ENCODE data around the gene PHF2.

DNA sequence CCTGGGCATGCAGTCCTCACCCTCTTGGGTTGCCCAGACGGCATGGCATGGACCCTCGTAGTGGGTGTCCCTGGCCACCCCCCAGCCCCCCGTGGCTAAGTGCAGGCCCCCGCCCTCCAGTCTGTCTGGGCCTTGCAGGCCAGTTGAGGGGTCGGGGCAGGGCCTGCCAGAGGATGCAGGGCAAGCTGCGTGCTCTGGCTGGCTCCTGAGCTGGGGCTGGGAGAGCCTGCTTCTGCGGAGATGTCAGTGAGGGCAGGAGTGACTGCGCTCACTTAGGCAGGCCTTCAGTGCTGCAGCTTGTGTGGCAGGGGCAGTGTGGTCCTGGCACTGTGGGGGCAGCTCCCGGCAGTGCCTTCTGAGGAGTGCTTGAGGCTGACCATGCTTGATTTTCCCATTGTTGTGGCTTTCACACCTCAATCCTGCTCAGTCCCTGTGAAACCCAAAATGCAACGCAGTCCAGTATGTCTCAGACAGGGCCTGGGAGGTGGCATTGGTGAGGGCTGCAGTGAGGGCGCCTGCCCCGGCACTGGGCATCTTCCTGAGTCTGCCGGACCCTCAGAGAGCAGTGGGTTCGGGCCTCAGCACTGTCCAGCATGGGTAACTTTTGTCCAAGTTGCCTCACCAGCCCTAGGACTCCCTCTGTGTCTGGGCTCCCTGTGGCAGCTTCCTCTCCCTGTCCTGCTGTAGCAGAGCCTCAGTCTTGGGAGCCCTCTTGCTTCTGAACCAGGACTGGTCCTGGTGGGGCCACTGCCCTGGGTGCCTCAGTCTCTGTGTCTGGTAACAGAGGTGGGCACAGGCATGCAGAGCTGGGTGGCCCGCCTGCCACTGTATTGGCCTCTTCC, 93.0 kb downstream of the PHF2 start:
- TF ChIP-seq, protein P1, sequence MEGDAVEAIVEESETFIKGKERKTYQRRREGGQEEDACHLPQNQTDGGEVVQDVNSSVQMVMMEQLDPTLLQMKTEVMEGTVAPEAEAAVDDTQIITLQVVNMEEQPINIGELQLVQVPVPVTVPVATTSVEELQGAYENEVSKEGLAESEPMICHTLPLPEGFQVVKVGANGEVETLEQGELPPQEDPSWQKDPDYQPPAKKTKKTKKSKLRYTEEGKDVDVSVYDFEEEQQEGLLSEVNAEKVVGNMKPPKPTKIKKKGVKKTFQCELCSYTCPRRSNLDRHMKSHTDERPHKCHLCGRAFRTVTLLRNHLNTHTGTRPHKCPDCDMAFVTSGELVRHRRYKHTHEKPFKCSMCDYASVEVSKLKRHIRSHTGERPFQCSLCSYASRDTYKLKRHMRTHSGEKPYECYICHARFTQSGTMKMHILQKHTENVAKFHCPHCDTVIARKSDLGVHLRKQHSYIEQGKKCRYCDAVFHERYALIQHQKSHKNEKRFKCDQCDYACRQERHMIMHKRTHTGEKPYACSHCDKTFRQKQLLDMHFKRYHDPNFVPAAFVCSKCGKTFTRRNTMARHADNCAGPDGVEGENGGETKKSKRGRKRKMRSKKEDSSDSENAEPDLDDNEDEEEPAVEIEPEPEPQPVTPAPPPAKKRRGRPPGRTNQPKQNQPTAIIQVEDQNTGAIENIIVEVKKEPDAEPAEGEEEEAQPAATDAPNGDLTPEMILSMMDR (IDR thresholded peaks at IDR 0.05), result no peak
- TF ChIP-seq POLR2AphosphoS5 (IDR thresholded peaks at IDR 0.05) (no peak), POLR2A (IDR thresholded peaks at IDR 0.05) (no peak)

All from breast epithelium (tissue), 3 donors.